Liver (tissue), 9 donors: ENCODE measurements around the gene RCVRN. TPM values are rescaled to one million over a fixed set of nuclear protein-coding genes. Genes with fewer than 3 reads are reported as not detected.

Experiments
- DNase-seq: peaks from one replicate; pipeline ENCODE4 v3.0.0-alpha.2; 2017; ENCODE audit warnings: low spot score
- H3K27ac ChIP-seq, 2 donors: one replicate each; pipeline ENCODE4 v1.7.0; 2013; ENCODE audit warnings: inconsistent platforms in 2 of 2, low read length in 2 of 2, control low read depth in 1 of 2, low read depth in 1 of 2, mild to moderate bottlenecking in 1 of 2
- H3K27me3 ChIP-seq, 4 donors: one replicate each; pipeline versions ENCODE4 v1.6.1 to v1.7.0; 2013; ENCODE audit warnings: low read length in 3 of 4, inconsistent platforms in 1 of 4, mild to moderate bottlenecking in 1 of 4, moderate library complexity in 1 of 4; ENCODE audit not compliant: control insufficient read depth in 4 of 4, insufficient read depth in 4 of 4
- H3K36me3 ChIP-seq, 4 donors: one replicate each; pipeline versions ENCODE4 v1.6.1 to v1.7.0; 2013; ENCODE audit warnings: low read length in 3 of 4, mild to moderate bottlenecking in 3 of 4, low read depth in 1 of 4, moderate library complexity in 1 of 4; ENCODE audit not compliant: control insufficient read depth in 4 of 4, insufficient read depth in 3 of 4
- H3K4me1 ChIP-seq, 4 donors: one replicate each; pipeline versions ENCODE4 v1.6.1 to v1.7.0; 2013; ENCODE audit warnings: low read length in 3 of 4, mild to moderate bottlenecking in 3 of 4, moderate library complexity in 1 of 4; ENCODE audit not compliant: control insufficient read depth in 4 of 4, insufficient read depth in 4 of 4
- H3K4me3 ChIP-seq, 3 donors: one replicate each; pipeline versions ENCODE4 v1.6.1 to v1.7.0; 2013; ENCODE audit warnings: low read length in 3 of 3, control low read depth in 1 of 3, low read depth in 1 of 3, mild to moderate bottlenecking in 1 of 3
- H3K9ac ChIP-seq, 2 donors: one replicate each; pipeline ENCODE4 v1.7.0; 2013; ENCODE audit warnings: low read length in 2 of 2, mild to moderate bottlenecking in 2 of 2, moderate library complexity in 2 of 2, control low read depth in 1 of 2, low read depth in 1 of 2
- H3K9me3 ChIP-seq, 4 donors: one replicate each; pipeline versions ENCODE4 v1.6.1 to v1.7.0; 2013; ENCODE audit warnings: low read length in 3 of 4; ENCODE audit not compliant: control insufficient read depth in 4 of 4
- EGR1 ChIP-seq, 2 donors: IDR thresholded peaks; 2 replicates each; pipeline ENCODE4 v1.6.1; 2016 to 2018; ENCODE audit warnings: antibody characterized with exemption in 2 of 2, low read depth in 2 of 2
- GABPA ChIP-seq, 2 donors: IDR thresholded peaks in 1 of 2; conservative IDR thresholded peaks in 1 of 2; 2 replicates each; pipeline ENCODE4 v1.6.1; 2016; ENCODE audit warnings: antibody characterized with exemption in 2 of 2, mild to moderate bottlenecking in 1 of 2, moderate library complexity in 1 of 2
- HNF4A ChIP-seq, 2 donors: conservative IDR thresholded peaks; 2 replicates each; pipeline ENCODE4 v1.6.1; 2016; ENCODE audit warnings: antibody characterized with exemption in 2 of 2, mild to moderate bottlenecking in 2 of 2
- HNF4G ChIP-seq: IDR thresholded peaks from 2 replicates; pipeline ENCODE4 v1.6.1; 2016; ENCODE audit warnings: antibody characterized with exemption
- JUND ChIP-seq, 2 donors: IDR thresholded peaks; 2 replicates each; pipeline ENCODE4 v1.6.1; 2016; ENCODE audit warnings: antibody characterized with exemption in 2 of 2
- MAX ChIP-seq: IDR thresholded peaks from 2 replicates; pipeline ENCODE4 v1.6.1; 2016; ENCODE audit warnings: antibody characterized with exemption
- NR2F2 ChIP-seq: IDR thresholded peaks from 2 replicates; pipeline ENCODE4 v1.6.1; 2016; ENCODE audit warnings: antibody characterized with exemption
- RAD21 ChIP-seq, 2 donors: IDR thresholded peaks; 2 replicates each; pipeline ENCODE4 v1.6.1; 2016; ENCODE audit warnings: antibody characterized with exemption in 2 of 2, mild to moderate bottlenecking in 2 of 2
- REST ChIP-seq: IDR thresholded peaks from 2 replicates; pipeline ENCODE4 v1.6.1; 2016; ENCODE audit warnings: antibody characterized with exemption, mild to moderate bottlenecking
- RXRA ChIP-seq, 2 donors: IDR thresholded peaks; 2 replicates each; pipeline ENCODE4 v1.6.1; 2017 to 2018; ENCODE audit warnings: antibody characterized with exemption in 2 of 2, mild to moderate bottlenecking in 1 of 2
- YY1 ChIP-seq: IDR thresholded peaks from 2 replicates; pipeline ENCODE4 v1.6.1; 2016; ENCODE audit warnings: antibody characterized with exemption, mild to moderate bottlenecking
- WGBS: extraction: QIAGEN DNeasy Blood & Tissue Kit; methylation state at CpG from one replicate; pipeline ENCODE4 v1.1.7; 2013; 5-methylcytosine and 5-hydroxymethylcytosine counted together
- polyA plus RNA-seq, 2 donors: library from polyadenylated mRNA; stranded (reverse) in 1 of 2; unstranded in 1 of 2; fragments of 200-250 nt in 1 of 2; fragments of >200 nt in 1 of 2; fragmentation: Nextera tagmentation in 1 of 2; extraction: Ambion mirVana in 1 of 2; gene quantifications; one replicate each; pipeline versions ENCODE4 v1.2.1 to v1.2.3, GENCODE V29; 2013 to 2015
- total RNA-seq, 2 donors: library from RNA; depleted of rRNA; stranded (reverse); fragments of >200 nt; gene quantifications; one replicate each; pipeline ENCODE4 v1.2.3, GENCODE V29; 2014
- TF ChIP-seq, protein P1 (sequence below): fragments of 150-350 bp; IDR thresholded peaks from 2 replicates; pipeline ENCODE4 v1.5.1; 2017; ENCODE audit warnings: improper control_type of control experiment, low read depth, low read length; ENCODE audit not compliant: missing input control
- TF ChIP-seq, protein P2 (sequence below): IDR thresholded peaks from 2 replicates; pipeline ENCODE4 v1.6.1; 2016; ENCODE audit warnings: antibody characterized with exemption
- donor health status: healthy.
- donor health status: healthy.
- donor health status: healthy.
- donor health status: healthy.
- donor health status: healthy.

The RCVRN gene
- total and polyA plus RNA-seq, 4 donors, result not detected

GRCh38 chr17:9854255-9854654, 50.8 kb downstream of the RCVRN start:
- Histone ChIP-seq H3K4me3 (no peak overlapping the region), H3K27ac (no peak overlapping the region), H3K9me3 (peaks cover 0 to 5% (median 3%) of the 10 kb centered on the region in 4 donors), H3K27me3 (peaks cover 0 to 2% (median 0%) of the 10 kb centered on the region in 4 donors), H3K9ac (no peak overlapping the region), H3K36me3 (no peaks in the 10 kb centered on the region), H3K4me1 (peaks cover 0 to 9% (median 2%) of the 10 kb centered on the region in 4 donors)
- no peak for DNase-seq
- no peak for TF ChIP-seq GABPA (IDR thresholded peaks at IDR 0.05 in 1 of 2, conservative IDR thresholded peaks at IDR 0.05 in 1 of 2)
- no peak for TF ChIP-seq RXRA (IDR thresholded peaks at IDR 0.05)
- no peak for TF ChIP-seq EGR1 (IDR thresholded peaks at IDR 0.05; ENCODE audit: low read depth in 2 of 2)
- TF ChIP-seq, protein P1, sequence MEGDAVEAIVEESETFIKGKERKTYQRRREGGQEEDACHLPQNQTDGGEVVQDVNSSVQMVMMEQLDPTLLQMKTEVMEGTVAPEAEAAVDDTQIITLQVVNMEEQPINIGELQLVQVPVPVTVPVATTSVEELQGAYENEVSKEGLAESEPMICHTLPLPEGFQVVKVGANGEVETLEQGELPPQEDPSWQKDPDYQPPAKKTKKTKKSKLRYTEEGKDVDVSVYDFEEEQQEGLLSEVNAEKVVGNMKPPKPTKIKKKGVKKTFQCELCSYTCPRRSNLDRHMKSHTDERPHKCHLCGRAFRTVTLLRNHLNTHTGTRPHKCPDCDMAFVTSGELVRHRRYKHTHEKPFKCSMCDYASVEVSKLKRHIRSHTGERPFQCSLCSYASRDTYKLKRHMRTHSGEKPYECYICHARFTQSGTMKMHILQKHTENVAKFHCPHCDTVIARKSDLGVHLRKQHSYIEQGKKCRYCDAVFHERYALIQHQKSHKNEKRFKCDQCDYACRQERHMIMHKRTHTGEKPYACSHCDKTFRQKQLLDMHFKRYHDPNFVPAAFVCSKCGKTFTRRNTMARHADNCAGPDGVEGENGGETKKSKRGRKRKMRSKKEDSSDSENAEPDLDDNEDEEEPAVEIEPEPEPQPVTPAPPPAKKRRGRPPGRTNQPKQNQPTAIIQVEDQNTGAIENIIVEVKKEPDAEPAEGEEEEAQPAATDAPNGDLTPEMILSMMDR, result no peak
- TF ChIP-seq RAD21 (IDR thresholded peaks at IDR 0.05), result no peak
- no peak for TF ChIP-seq MAX
- TF ChIP-seq, protein P2, sequence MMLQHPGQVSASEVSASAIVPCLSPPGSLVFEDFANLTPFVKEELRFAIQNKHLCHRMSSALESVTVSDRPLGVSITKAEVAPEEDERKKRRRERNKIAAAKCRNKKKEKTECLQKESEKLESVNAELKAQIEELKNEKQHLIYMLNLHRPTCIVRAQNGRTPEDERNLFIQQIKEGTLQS, result no peak
- 72% methylated on average over 5 of the region's 5 CpGs for WGBS

GRCh38 chr17:9850151-9850550, 54.9 kb downstream of the RCVRN start:
- WGBS, result 50% methylated on average over 5 of the region's 5 CpGs

More at GRCh38 chr17:9850151-9850550, 54.9 kb downstream of the RCVRN start:
- Histone ChIP-seq H3K4me3 (no peak overlapping the region), H3K27ac (no peak overlapping the region), H3K9me3 (no peaks in the 10 kb centered on the region), H3K27me3 (peaks cover 0 to 2% (median 0%) of the 10 kb centered on the region in 4 donors), H3K36me3 (no peaks in the 10 kb centered on the region), H3K4me1 (peaks cover 0 to 9% (median 2%) of the 10 kb centered on the region in 4 donors), H3K9ac (no peak overlapping the region)
- no peak for DNase-seq
- TF ChIP-seq, protein P2, result no peak
- TF ChIP-seq RXRA (IDR thresholded peaks at IDR 0.05) (no peak), REST (no peak), YY1 (no peak), JUND (IDR thresholded peaks at IDR 0.05) (no peak), HNF4G (no peak), NR2F2 (no peak), HNF4A (conservative IDR thresholded peaks at IDR 0.05) (peak in 1 of 2 donors; percentile 15)

Other genes starting within 250 kb of the RCVRN start
- under 1 TPM in 1 of 2 donors, not detected in 1; 0.28 TPM for gene DHRS7C, start 113.7 kb downstream of the RCVRN start, total RNA-seq
- gene DHRS7C, start 113.7 kb downstream of the RCVRN start, polyA plus RNA-seq, result under 1 TPM in 1 of 2 donors, not detected in 1; 0.26 TPM
- gene GSG1L2, start 83.2 kb downstream of the RCVRN start, total RNA-seq, result not detected
- not detected for gene GSG1L2, start 83.2 kb downstream of the RCVRN start, polyA plus RNA-seq
- 1 to 10 TPM in 1 of 2 donors, under 1 TPM in 1; 0.67 to 1.4 TPM for gene GLP2R, start 79.3 kb downstream of the RCVRN start, total RNA-seq
- gene GLP2R, start 79.3 kb downstream of the RCVRN start, polyA plus RNA-seq, result under 1 TPM; 0.39 to 0.49 TPM